K562 (cell line): ENCODE measurements around the gene PPP1R9B. TPM values are rescaled to one million over a fixed set of nuclear protein-coding genes. Genes with fewer than 3 reads are reported as not detected.

Experiments used
- AFF4 ChIP-seq: sonication (generic); formaldehyde crosslinking; IDR thresholded peaks from 2 replicates; pipeline ENCODE4 v1.8.0; 2023; ENCODE audit warnings: mild to moderate bottlenecking, missing genetic modification reagents
- ARNT ChIP-seq, 2 experiments: fragments of 450-650 bp; IDR thresholded peaks; 2 replicates each; pipeline ENCODE4 v1.6.1; 2016; ENCODE audit warnings: mild to moderate bottlenecking in 1 of 2
- GABPB1 ChIP-seq: sonication (generic); formaldehyde crosslinking; IDR thresholded peaks from 2 replicates; pipeline ENCODE4 v1.8.0; 2022; ENCODE audit warnings: mild to moderate bottlenecking, missing genetic modification reagents
- ILK ChIP-seq: fragments of 450-650 bp; IDR thresholded peaks from 2 replicates; pipeline ENCODE4 v1.6.1; 2016; ENCODE audit warnings: missing genetic modification characterization, low read depth, mild to moderate bottlenecking, missing compliant biosample characterization, moderate library complexity, borderline replicate concordance
- JUND ChIP-seq, 2 experiments: IDR thresholded peaks; 2 replicates in 1 of 2; 3 replicates in 1 of 2; pipeline ENCODE4 v1.6.1; 2011; ENCODE audit warnings: borderline replicate concordance in 2 of 2, low read depth in 2 of 2, low read length in 2 of 2, improper control_type of control experiment in 1 of 2, missing biosample characterization in 1 of 2, missing genetic modification characterization in 1 of 2, missing genetic modification reagents in 1 of 2
- MXI1 ChIP-seq: IDR thresholded peaks from 2 replicates; pipeline ENCODE4 v1.6.1; 2011; ENCODE audit warnings: low read depth, mild to moderate bottlenecking, improper control_type of control experiment, low read length
- NONO ChIP-seq, 2 experiments: fragments of 200-400 bp in 1 of 2; fragments of 450-650 bp in 1 of 2; formaldehyde crosslinking in 1 of 2; IDR thresholded peaks; 2 replicates each; pipeline ENCODE4 v1.6.1; 2017; ENCODE audit warnings: low read depth in 2 of 2, mild to moderate bottlenecking in 2 of 2, moderate library complexity in 2 of 2, low read length in 1 of 2
- RREB1 ChIP-seq: fragments of 250-450 bp; sonication (Bioruptor Pico); IDR thresholded peaks from 2 replicates; pipeline ENCODE4 v1.4.0; 2020
- TFAP4 ChIP-seq: sonication (generic); formaldehyde crosslinking; IDR thresholded peaks from 2 replicates; pipeline ENCODE4 v1.8.0; 2022; ENCODE audit warnings: missing genetic modification reagents, mild to moderate bottlenecking, moderate library complexity, borderline replicate concordance
- ZFP30 ChIP-seq: fragments of 250-450 bp; sonication (Bioruptor Pico); IDR thresholded peaks from 2 replicates; pipeline ENCODE4 v1.8.0; 2022; ENCODE audit warnings: moderate library complexity, mild to moderate bottlenecking, inconsistent platforms, borderline replicate concordance
- polyA plus RNA-seq, 8 experiments: library from polyadenylated mRNA; depleted of rRNA in 4 of 8; stranded (reverse) in 5 of 8; unstranded in 3 of 8; fragments of >200 nt; fragmentation: Nextera tagmentation in 2 of 8; fragmentation: Illumina TruSeq in 1 of 8; extraction: Ambion mirVana in 2 of 8; extraction: Trizol in 1 of 8; gene quantifications; 2 replicates each; pipeline versions ENCODE4 v1.2.1 to v1.2.3, GENCODE V29; 2011 to 2014; ENCODE audit warnings: inconsistent platforms in 1 of 8, missing spikeins in 1 of 8
- total RNA-seq, 7 experiments: library from RNA; depleted of rRNA in 6 of 7; stranded (reverse); fragments of >200 nt in 6 of 7; fragmentation: Illumina TruSeq in 2 of 7; extraction: Trizol in 2 of 7; gene quantifications; 2 replicates each; pipeline versions ENCODE4 v1.2.1 to v1.2.3, GENCODE V29; 2011 to 2021; ENCODE audit warnings: low replicate concordance in 1 of 7
- TF ChIP-seq, protein P1 (sequence below), 2 experiments: fragments of 250-450 bp in 1 of 2; fragments of 450-650 bp in 1 of 2; sonication (Bioruptor Pico) in 1 of 2; IDR thresholded peaks; 2 replicates each; pipeline versions ENCODE4 v1.6.1 to v1.8.0; 2016 to 2021; ENCODE audit warnings: mild to moderate bottlenecking in 2 of 2, moderate library complexity in 2 of 2, missing compliant biosample characterization in 1 of 2, missing genetic modification characterization in 1 of 2
- TF ChIP-seq, protein P2 (sequence below): sonication (generic); formaldehyde crosslinking; IDR thresholded peaks from 2 replicates; pipeline ENCODE4 v1.8.0; 2022; ENCODE audit warnings: mild to moderate bottlenecking, missing genetic modification reagents

The PPP1R9B gene
- total and polyA plus RNA-seq, 9 of the 15 experiments (the other 6 are each of a cell fraction or from before 2014, with no cell fraction given): 0.10 to 63.5 (median 24.7) TPM

- no peak for TF ChIP-seq JUND (IDR thresholded peaks at IDR 0.05; ENCODE audit: borderline replicate concordance, low read depth, low read length)
- TF ChIP-seq JUND (tag; IDR thresholded peaks at IDR 0.05; ENCODE audit: borderline replicate concordance, low read depth, low read length): no peak
- no peak for TF ChIP-seq ARNT (IDR thresholded peaks at IDR 0.05)
- TF ChIP-seq AFF4: 0 out of 2 replicates have a peak, but pooled peaks have one; percentile 49
- TF ChIP-seq RREB1 (CRISPR knock-in tag): no peak
- TF ChIP-seq, protein P1, sequence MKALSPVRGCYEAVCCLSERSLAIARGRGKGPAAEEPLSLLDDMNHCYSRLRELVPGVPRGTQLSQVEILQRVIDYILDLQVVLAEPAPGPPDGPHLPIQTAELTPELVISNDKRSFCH (CRISPR knock-in tag; IDR thresholded peaks at IDR 0.05): no peak
- TF ChIP-seq, protein P1 (tag; IDR thresholded peaks at IDR 0.05): no peak
- TF ChIP-seq TFAP4 (CRISPR knock-in tag): 0 out of 2 replicates have a peak, but pooled peaks have one; percentile 3
- 0 out of 2 replicates have a peak, but pooled peaks have one; percentile 14 for TF ChIP-seq GABPB1 (CRISPR knock-in tag)
- TF ChIP-seq ILK (tag): no peak
- TF ChIP-seq, protein P2, sequence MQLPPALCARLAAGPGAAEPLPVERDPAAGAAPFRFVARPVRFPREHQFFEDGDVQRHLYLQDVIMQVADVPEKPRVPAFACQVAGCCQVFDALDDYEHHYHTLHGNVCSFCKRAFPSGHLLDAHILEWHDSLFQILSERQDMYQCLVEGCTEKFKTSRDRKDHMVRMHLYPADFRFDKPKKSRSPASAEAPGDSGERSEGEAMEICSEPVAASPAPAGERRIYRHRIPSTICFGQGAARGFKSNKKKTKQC: 0 out of 2 replicates have a peak, but pooled peaks have one; percentile 12
- TF ChIP-seq NONO (IDR thresholded peaks at IDR 0.05; ENCODE audit: low read depth in 2 of 2, low read length in 1 of 2): peak in 1 of 2 experiments; percentile 61; a peak in 1 of 4 replicates
- no peak for TF ChIP-seq ZFP30 (CRISPR knock-in tag)
- no peak for TF ChIP-seq MXI1
Measured at GRCh38 chr17:50150354-50151040, at the start of gene PPP1R9B (continued).
